Adrenal gland (tissue), 5 donors: Measurements from ENCODE around the gene ZNF688.
"Not testable (repeated sequence)": the region's sequence is repeated elsewhere in the genome, so short reads cannot be mapped to it uniquely, and the experiment has no call there.

Experiments used
- POLR2A ChIP-seq, 2 donors: fragments of 450-650 bp; IDR thresholded peaks; one replicate each; pipeline ENCODE4 v1.6.1; 2017; ENCODE audit warnings: antibody characterized with exemption in 2 of 2, mild to moderate bottlenecking in 2 of 2, moderate library complexity in 1 of 2
- TF ChIP-seq, protein P1 (sequence below), 6 experiments: fragments of 450-650 bp in 4 of 6; fragments of 200-600 bp in 2 of 6; sonication (generic) in 1 of 6; IDR thresholded peaks; 1 replicate in 5 of 6; 2 replicates in 1 of 6; pipeline versions ENCODE4 v1.5.1 to v1.8.0; 2016 to 2021; ENCODE audit warnings: antibody characterized with exemption in 6 of 6, mild to moderate bottlenecking in 2 of 6, moderate library complexity in 1 of 6
- donor health status: DM: no; HTN: no; CAD: no.

DNA sequence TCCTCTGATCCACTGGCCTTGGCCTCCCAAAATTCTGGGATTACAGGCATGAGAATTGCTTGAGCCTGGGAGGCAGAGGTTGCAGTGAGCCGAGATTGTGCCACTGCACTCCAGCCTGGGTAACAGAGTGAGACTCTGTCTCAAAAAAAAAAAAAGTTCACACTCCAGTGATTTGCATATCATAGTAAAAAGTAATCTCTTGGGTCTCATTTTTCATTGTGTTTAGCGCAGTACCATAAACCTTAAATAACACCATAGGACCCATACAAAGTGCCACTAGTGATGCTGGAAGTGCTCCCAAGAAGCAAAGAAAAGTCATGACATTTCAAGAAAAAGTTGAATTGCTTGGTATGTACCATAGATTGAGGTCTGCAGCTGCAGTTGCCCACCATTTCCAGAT lies 18.1 kb upstream of the ZNF688 start:
- TF ChIP-seq, protein P1, sequence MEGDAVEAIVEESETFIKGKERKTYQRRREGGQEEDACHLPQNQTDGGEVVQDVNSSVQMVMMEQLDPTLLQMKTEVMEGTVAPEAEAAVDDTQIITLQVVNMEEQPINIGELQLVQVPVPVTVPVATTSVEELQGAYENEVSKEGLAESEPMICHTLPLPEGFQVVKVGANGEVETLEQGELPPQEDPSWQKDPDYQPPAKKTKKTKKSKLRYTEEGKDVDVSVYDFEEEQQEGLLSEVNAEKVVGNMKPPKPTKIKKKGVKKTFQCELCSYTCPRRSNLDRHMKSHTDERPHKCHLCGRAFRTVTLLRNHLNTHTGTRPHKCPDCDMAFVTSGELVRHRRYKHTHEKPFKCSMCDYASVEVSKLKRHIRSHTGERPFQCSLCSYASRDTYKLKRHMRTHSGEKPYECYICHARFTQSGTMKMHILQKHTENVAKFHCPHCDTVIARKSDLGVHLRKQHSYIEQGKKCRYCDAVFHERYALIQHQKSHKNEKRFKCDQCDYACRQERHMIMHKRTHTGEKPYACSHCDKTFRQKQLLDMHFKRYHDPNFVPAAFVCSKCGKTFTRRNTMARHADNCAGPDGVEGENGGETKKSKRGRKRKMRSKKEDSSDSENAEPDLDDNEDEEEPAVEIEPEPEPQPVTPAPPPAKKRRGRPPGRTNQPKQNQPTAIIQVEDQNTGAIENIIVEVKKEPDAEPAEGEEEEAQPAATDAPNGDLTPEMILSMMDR (IDR thresholded peaks at IDR 0.05): not testable (repeated sequence)
- TF ChIP-seq POLR2A (IDR thresholded peaks at IDR 0.05): not testable (repeated sequence)
